HepG2 (cell line): ENCODE results near the gene SLC13A3. TPM values are rescaled to one million over a fixed set of nuclear protein-coding genes. Genes with fewer than 3 reads are reported as not detected.

ENCODE experiments used
- ATAC-seq: fragments of 200-7000 bp; cut with Tn5 transposase; 3 replicates; pipeline ENCODE4 v1.9.1; 2020; ENCODE audit warnings: mild to moderate bottlenecking, moderate library complexity
- BruUV-seq: library from RNA; stranded (reverse); fragments of 400-500 nt; replicated peaks from 2 replicates; lab custom pipeline; 2021; lab: Mats Ljungman, UMichigan
- CTCF ChIA-PET: fragments of 300-600 bp; formaldehyde crosslinking; extraction: SDS; loops from one replicate; lab custom pipeline; 2021; ENCODE audit warnings: low total read pairs, inconsistent platforms, low intra/inter-chr PET ratio; lab: Yijun Ruan, JAX
- POLR2A ChIA-PET: fragments of 350-600 bp; sonication (Branson Sonifier 250); formaldehyde crosslinking; loops from one replicate; lab custom pipeline; 2020; ENCODE audit warnings: antibody characterized with exemption, inconsistent platforms; lab: Yijun Ruan, JAX
- DNase-seq: peaks from one replicate; pipeline ENCODE4 v3.0.0-alpha.2; 2015; ENCODE audit warnings: low spot score
- FAIRE-seq: peaks from 3 replicates; lab custom pipeline; 2011; peaks lifted over from hg19 to GRCh38; lab: Jason Lieb, UNC
- H2AFZ ChIP-seq: one replicate; pipeline ENCODE4 v1.6.1; 2011; ENCODE audit warnings: low read length, inconsistent platforms
- H3K27ac ChIP-seq: fragments of 300-600 bp; 3 replicates; pipeline ENCODE4 v1.8.0; 2011; ENCODE audit warnings: mixed run types, mild to moderate bottlenecking, mixed read lengths, low read length, inconsistent platforms; ENCODE audit not compliant: insufficient read depth; ENCODE audit errors: extremely low read length
- H3K27me3 ChIP-seq, 2 experiments: fragments of 200-600 bp in 1 of 2; 2 replicates in 1 of 2; 3 replicates in 1 of 2; pipeline versions ENCODE4 v1.6.0 to v1.8.0; 2011; ENCODE audit warnings: low read length in 2 of 2, mild to moderate bottlenecking in 2 of 2, moderate library complexity in 2 of 2, inconsistent platforms in 1 of 2; ENCODE audit not compliant: insufficient read depth in 2 of 2, control insufficient read depth in 1 of 2
- H3K36me3 ChIP-seq, 2 experiments: fragments of 200-600 bp in 1 of 2; replicated peaks in 1 of 2; 2 replicates in 1 of 2; 3 replicates in 1 of 2; pipeline versions ENCODE4 v1.5.1 to v1.8.0; 2011; ENCODE audit warnings: low read length in 2 of 2, inconsistent platforms in 1 of 2; ENCODE audit not compliant: insufficient read depth in 2 of 2, control insufficient read depth in 1 of 2
- H3K4me1 ChIP-seq: 2 replicates; pipeline ENCODE4 v1.5.1; 2012; ENCODE audit warnings: low read length, inconsistent platforms; ENCODE audit not compliant: insufficient read depth
- H3K4me2 ChIP-seq: 2 replicates; pipeline ENCODE4 v1.6.0; 2011; ENCODE audit warnings: low read depth, low read length, inconsistent platforms
- H3K4me3 ChIP-seq, 3 experiments: fragments of 200-600 bp in 1 of 3; sonication (generic), shearing (Covaris generic) in 1 of 3; replicated peaks in 1 of 3; 2 replicates each; pipeline ENCODE4 v1.5.1; 2011 to 2016; ENCODE audit warnings: low read length in 3 of 3, inconsistent platforms in 2 of 3, low read depth in 2 of 3, mild to moderate bottlenecking in 2 of 3, control low read depth in 1 of 3, mixed read lengths in 1 of 3; ENCODE audit not compliant: insufficient read depth in 1 of 3
- H3K79me2 ChIP-seq: one replicate; pipeline ENCODE4 v1.6.1; 2011; ENCODE audit warnings: low read length, inconsistent platforms; ENCODE audit not compliant: insufficient read depth
- H3K9ac ChIP-seq: 2 replicates; pipeline ENCODE4 v1.6.0; 2011; ENCODE audit warnings: mild to moderate bottlenecking, low read depth, low read length, inconsistent platforms; ENCODE audit not compliant: insufficient read depth
- H3K9me3 ChIP-seq: 2 replicates; pipeline ENCODE4 v1.5.1; 2012; ENCODE audit warnings: mild to moderate bottlenecking, low read length
- H4K20me1 ChIP-seq: 2 replicates; pipeline ENCODE4 v1.6.0; 2011; ENCODE audit warnings: inconsistent platforms, mild to moderate bottlenecking, low read length, moderate library complexity; ENCODE audit not compliant: insufficient read depth
- HNF1B ChIP-seq: sonication (generic); formaldehyde crosslinking; IDR thresholded peaks from 2 replicates; pipeline ENCODE4 v1.5.1; 2020; ENCODE audit warnings: mild to moderate bottlenecking, moderate library complexity, missing genetic modification reagents
- KLF16 ChIP-seq, 2 experiments: sonication (generic) in 1 of 2; formaldehyde crosslinking in 1 of 2; IDR thresholded peaks; 2 replicates each; pipeline versions ENCODE4 v1.6.1 to v1.8.0; 2016 to 2023; ENCODE audit warnings: missing genetic modification reagents in 2 of 2, missing compliant biosample characterization in 1 of 2
- MAFG ChIP-seq: sonication (generic); formaldehyde crosslinking; IDR thresholded peaks from 2 replicates; pipeline ENCODE4 v1.5.1; 2020; ENCODE audit warnings: mild to moderate bottlenecking, missing genetic modification reagents
- NFKB2 ChIP-seq: sonication (generic); formaldehyde crosslinking; IDR thresholded peaks from 2 replicates; pipeline ENCODE4 v1.4.0; 2020; ENCODE audit warnings: missing genetic modification reagents, borderline replicate concordance
- POLR2G ChIP-seq: fragments of 200-400 bp; formaldehyde crosslinking; IDR thresholded peaks from 2 replicates; pipeline ENCODE4 v1.6.1; 2018; ENCODE audit warnings: mild to moderate bottlenecking, low read depth, low read length, moderate library complexity
- SALL2 ChIP-seq: sonication (generic); formaldehyde crosslinking; IDR thresholded peaks from 2 replicates; pipeline ENCODE4 v1.8.1; 2023; ENCODE audit warnings: mild to moderate bottlenecking, missing genetic modification reagents, inconsistent platforms
- ZBTB40 ChIP-seq, 2 experiments: fragments of 450-650 bp in 1 of 2; sonication (generic) in 1 of 2; formaldehyde crosslinking in 1 of 2; IDR thresholded peaks; 2 replicates each; pipeline versions ENCODE4 v1.6.1 to v1.8.0; 2016 to 2022; ENCODE audit warnings: antibody characterized with exemption in 1 of 2, mild to moderate bottlenecking in 1 of 2, missing genetic modification reagents in 1 of 2
- ZNF557 ChIP-seq: sonication (generic); formaldehyde crosslinking; IDR thresholded peaks from 2 replicates; pipeline ENCODE4 v1.4.0; 2020; ENCODE audit warnings: missing genetic modification reagents
- ZNF709 ChIP-seq: sonication (generic); formaldehyde crosslinking; IDR thresholded peaks from 2 replicates; pipeline ENCODE4 v1.5.0; 2020; ENCODE audit warnings: mild to moderate bottlenecking, missing genetic modification reagents
- ZSCAN25 ChIP-seq: sonication (generic); formaldehyde crosslinking; IDR thresholded peaks from 2 replicates; pipeline ENCODE4 v1.8.0; 2022; ENCODE audit warnings: mild to moderate bottlenecking, missing genetic modification reagents
- WGBS: methylation state at CpG from one replicate; pipeline ENCODE4 v1.1.6; 2017; ENCODE audit warnings: low lambda C conversion rate; 5-methylcytosine and 5-hydroxymethylcytosine counted together
- in situ Hi-C: cut with HindIII; loops from 2 replicates; pipeline ENCODE4 v1.10.0; 2017; ENCODE audit warnings: low pct_unique_long_range_greater_than_20kb; ENCODE audit not compliant: extremely low pct_ligation_motif_present
- intact Hi-C: fragments of 100-400 bp; cut with micrococcal nuclease; formaldehyde crosslinking; loops from one replicate; pipeline ENCODE4 v1.10.0; 2022; ENCODE audit not compliant: unreplicated experiment
- polyA plus RNA-seq, 8 experiments: library from polyadenylated mRNA; depleted of rRNA in 3 of 8; stranded (reverse) in 7 of 8; unstranded in 1 of 8; fragments of >200 nt; fragmentation: Illumina TruSeq in 4 of 8; extraction: Trizol in 4 of 8; gene quantifications; 2 replicates each; pipeline versions ENCODE4 v1.2.1 to v1.2.3, GENCODE V29; 2011 to 2016; ENCODE audit warnings: low read depth in 4 of 8, missing spikeins in 1 of 8, mixed read lengths in 1 of 8; ENCODE audit not compliant: insufficient read depth in 1 of 8
- total RNA-seq, 5 experiments: library from RNA; depleted of rRNA; stranded (reverse); fragments of >200 nt; fragmentation: Illumina TruSeq; extraction: Trizol; gene quantifications; 2 replicates each; pipeline ENCODE4 v1.2.3, GENCODE V29; 2016; ENCODE audit warnings: low read depth in 1 of 5

Gene SLC13A3
- total and polyA plus RNA-seq, 2 of the 13 experiments (the other 11 are each of a cell fraction or from before 2014, with no cell fraction given): 66.5 to 76.0 TPM

GRCh38 chr20:46512943-46513844, 138.1 kb downstream of the SLC13A3 start, which contains the start of gene ZNF334:
Gene ZNF334, minus strand, starts transcription at chr20:46513559. Its CDS starts 1,457 bp downstream, at chr20:46512102.
- peak; percentile 69 for DNase-seq
- Histone ChIP-seq H3K9ac (peak within 1 kb of the TSS; percentile 64), H3K4me2 (peak within 1 kb of the TSS; percentile 51), H3K27me3 (peaks cover 0 to 15% of the 10 kb centered on the region in 2 experiments; a peak in 2 of 5 replicates), H3K4me3 (peak within 1 kb of the TSS; percentile 49 to 67 (median 67)), H4K20me1 (no peaks in the 10 kb centered on the region), H2AFZ (no peak within 1 kb of the TSS), H3K79me2 (no peaks in the 10 kb centered on the region), H3K36me3 (no peaks in the 10 kb centered on the region), H3K9me3 (no peaks in the 10 kb centered on the region), H3K27ac (peak within 1 kb of the TSS; percentile 57), H3K4me1 (no peaks in the 10 kb centered on the region)
- in situ Hi-C loops: no loop called here
- WGBS: 38% methylated on average over 44 of the region's 49 CpGs
- CTCF ChIA-PET: no interaction called here
- intact Hi-C loops: no loop called here
- peak; percentile 95 for ATAC-seq
- FAIRE-seq: no peak
- BruUV-seq: TSS peak; percentile 70
- POLR2A ChIA-PET: interaction anchor here (0.6 to 1.3 kb wide), 6 partner anchors 9 to 1857 kb away, joined by 3 to 5 read pairs (median 3); no protein-coding TSS in a partner anchor
- TF ChIP-seq KLF16 (CRISPR knock-in tag; IDR thresholded peaks at IDR 0.05): no peak
- peak; percentile 29; the same call in 1 of the 2 replicates for TF ChIP-seq ZSCAN25 (CRISPR knock-in tag)
- 0 out of 2 replicates have a peak, but pooled peaks have one; percentile 33 for TF ChIP-seq ZNF709 (CRISPR knock-in tag)
- TF ChIP-seq HNF1B (CRISPR knock-in tag): peak; percentile 87; the same call in 1 of the 2 replicates
- peak; percentile 44 for TF ChIP-seq MAFG (CRISPR knock-in tag)
- 0 out of 2 replicates have a peak, but pooled peaks have one; percentile 63 for TF ChIP-seq ZNF557
- TF ChIP-seq POLR2G: peak; percentile 86
- TF ChIP-seq SALL2 (CRISPR knock-in tag): 0 out of 2 replicates have a peak, but pooled peaks have one; percentile 62
- peak; percentile 77; the same call in 1 of the 2 replicates for TF ChIP-seq NFKB2 (CRISPR knock-in tag)
- TF ChIP-seq ZBTB40 (IDR thresholded peaks at IDR 0.05): no peak
- TF ChIP-seq ZBTB40 (CRISPR knock-in tag; IDR thresholded peaks at IDR 0.05): peak; percentile 54; the same call in 1 of the 2 replicates
